ENCODE results near the gene BZW2. TPM values are rescaled to one million over a fixed set of nuclear protein-coding genes. Genes with fewer than 3 reads are reported as not detected.

Gene BZW2
- total RNA-seq, 6 donors from 2014 or later = 27.9 to 63.7 (median 31.9) TPM

DNA sequence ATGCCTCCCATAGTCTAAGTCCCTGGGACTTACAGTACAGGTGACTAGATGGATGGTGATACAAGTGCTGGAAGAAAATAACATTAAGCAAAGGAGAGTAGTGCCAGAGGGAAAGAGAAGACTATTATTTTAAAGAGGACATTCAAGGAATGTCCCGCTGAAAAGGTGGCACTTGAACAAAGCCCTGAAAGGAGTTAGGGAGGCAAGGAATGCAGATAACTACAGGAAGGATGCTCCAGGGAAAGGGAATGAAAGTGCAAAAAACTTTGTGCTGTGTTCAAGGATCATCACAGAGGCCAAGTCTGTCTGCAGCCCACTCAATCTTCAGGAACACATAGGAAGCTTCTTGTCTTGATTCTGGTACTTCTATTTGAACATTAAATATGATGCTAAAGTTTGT, 15.3 kb upstream of the BZW2 start:
- TF ChIP-seq EP300 (IDR thresholded peaks at IDR 0.05) = no peak
- TF ChIP-seq POLR2A (IDR thresholded peaks at IDR 0.05) = no peak
- TF ChIP-seq, protein P1, sequence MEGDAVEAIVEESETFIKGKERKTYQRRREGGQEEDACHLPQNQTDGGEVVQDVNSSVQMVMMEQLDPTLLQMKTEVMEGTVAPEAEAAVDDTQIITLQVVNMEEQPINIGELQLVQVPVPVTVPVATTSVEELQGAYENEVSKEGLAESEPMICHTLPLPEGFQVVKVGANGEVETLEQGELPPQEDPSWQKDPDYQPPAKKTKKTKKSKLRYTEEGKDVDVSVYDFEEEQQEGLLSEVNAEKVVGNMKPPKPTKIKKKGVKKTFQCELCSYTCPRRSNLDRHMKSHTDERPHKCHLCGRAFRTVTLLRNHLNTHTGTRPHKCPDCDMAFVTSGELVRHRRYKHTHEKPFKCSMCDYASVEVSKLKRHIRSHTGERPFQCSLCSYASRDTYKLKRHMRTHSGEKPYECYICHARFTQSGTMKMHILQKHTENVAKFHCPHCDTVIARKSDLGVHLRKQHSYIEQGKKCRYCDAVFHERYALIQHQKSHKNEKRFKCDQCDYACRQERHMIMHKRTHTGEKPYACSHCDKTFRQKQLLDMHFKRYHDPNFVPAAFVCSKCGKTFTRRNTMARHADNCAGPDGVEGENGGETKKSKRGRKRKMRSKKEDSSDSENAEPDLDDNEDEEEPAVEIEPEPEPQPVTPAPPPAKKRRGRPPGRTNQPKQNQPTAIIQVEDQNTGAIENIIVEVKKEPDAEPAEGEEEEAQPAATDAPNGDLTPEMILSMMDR (IDR thresholded peaks at IDR 0.05) = no peak
- no peak for TF ChIP-seq POLR2AphosphoS5 (IDR thresholded peaks at IDR 0.05)
- ATAC-seq (ENCODE audit: low FRiP score in 2 of 2) (no peak), DNase-seq (no peak)
- Histone ChIP-seq H3K27me3 (no peaks in the 10 kb centered on the region), H3K36me3 (peaks cover 0 to 5% (median 0%) of the 10 kb centered on the region in 4 donors), H3K27ac (no peak overlapping the region), H3K9me3 (no peaks in the 10 kb centered on the region), H3K4me1 (peaks cover 0 to 12% (median 6%) of the 10 kb centered on the region in 4 donors), H3K4me3 (no peak overlapping the region)
- WGBS, 2 donors = 81 to 100% methylated on average over 1 of the region's 1 CpG

- peak in 1 of 2 donors; percentile 60 for DNase-seq
- Histone ChIP-seq H3K4me1 (peaks cover 0 to 12% (median 6%) of the 10 kb centered on the region in 4 donors), H3K9me3 (no peaks in the 10 kb centered on the region), H3K27ac (peak overlapping the region in 2 of 4 donors; percentile 24 to 30), H3K36me3 (no peaks in the 10 kb centered on the region), H3K27me3 (no peaks in the 10 kb centered on the region), H3K4me3 (no peak overlapping the region)
- peak; percentile 46 to 60 for ATAC-seq (ENCODE audit: low FRiP score in 2 of 2)
- no peak for TF ChIP-seq POLR2AphosphoS5 (IDR thresholded peaks at IDR 0.05)
- 54 to 76% methylated on average over 4 of the region's 4 CpGs for WGBS, 2 donors
Measured at GRCh38 chr7:16634271-16634738, 11.7 kb upstream of the BZW2 start.

DNA sequence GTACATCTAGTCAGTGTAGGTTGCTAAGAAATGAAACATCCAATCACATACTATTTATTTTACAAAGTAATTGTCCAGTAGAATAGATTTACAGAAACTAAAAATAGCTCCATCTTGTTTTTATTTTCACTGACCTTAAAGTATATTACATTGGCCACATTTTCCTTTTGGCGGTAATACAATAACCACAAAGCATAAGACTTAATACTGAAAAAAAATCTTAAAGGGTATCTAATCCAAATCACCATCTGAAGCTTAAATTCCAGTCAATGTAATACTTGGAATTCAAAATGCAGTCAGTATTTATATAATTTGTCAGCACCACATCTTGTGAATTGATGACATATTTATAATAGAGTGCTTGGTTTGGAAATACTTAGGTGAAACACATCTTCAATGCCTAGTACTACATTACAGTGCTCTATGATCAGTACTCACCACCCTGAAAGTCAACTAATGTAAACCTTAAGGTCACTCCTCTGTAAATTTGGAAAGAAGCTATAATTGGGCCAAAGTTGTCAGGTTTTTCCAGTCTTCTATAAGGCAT, 9.4 kb upstream of the BZW2 start:
- no peak overlapping the region for H3K4me3 ChIP-seq
- no peaks in the 10 kb centered on the region for H3K27me3 ChIP-seq
- 51 to 63% methylated on average over 1 of the region's 1 CpG for WGBS, 2 donors
- TF ChIP-seq, protein P1 (IDR thresholded peaks at IDR 0.05) = no peak
- TF ChIP-seq EP300 (IDR thresholded peaks at IDR 0.05) (no peak), POLR2AphosphoS5 (IDR thresholded peaks at IDR 0.05) (no peak), POLR2A (IDR thresholded peaks at IDR 0.05) (no peak)
- H3K4me1 ChIP-seq = peaks cover 0 to 12% (median 6%) of the 10 kb centered on the region in 4 donors
- ATAC-seq (ENCODE audit: low FRiP score in 2 of 2) = no peak
- no peaks in the 10 kb centered on the region for H3K9me3 ChIP-seq
- no peaks in the 10 kb centered on the region for H3K36me3 ChIP-seq
- peak overlapping the region in 1 of 4 donors; percentile 10 for H3K27ac ChIP-seq
- no peak for DNase-seq

- Histone ChIP-seq H3K9me3 (no peaks in the 10 kb centered on the region), H3K27me3 (no peaks in the 10 kb centered on the region), H3K4me1 (peaks cover 0 to 12% (median 6%) of the 10 kb centered on the region in 4 donors), H3K36me3 (no peaks in the 10 kb centered on the region), H3K4me3 (no peak overlapping the region), H3K27ac (peak overlapping the region in 1 of 4 donors; percentile 10)
- ATAC-seq (ENCODE audit: low FRiP score in 2 of 2) (peak in 1 of 2 donors; percentile 40), DNase-seq (no peak)
- TF ChIP-seq POLR2A (IDR thresholded peaks at IDR 0.05) = no peak
- no peak for TF ChIP-seq POLR2AphosphoS5 (IDR thresholded peaks at IDR 0.05)
- TF ChIP-seq EP300 (IDR thresholded peaks at IDR 0.05) = no peak
- TF ChIP-seq, protein P1 (IDR thresholded peaks at IDR 0.05) = no peak
- 80 to 83% methylated on average over 5 of the region's 5 CpGs for WGBS, 2 donors
Measured at GRCh38 chr7:16637379-16637778, 8.6 kb upstream of the BZW2 start.

GRCh38 chr7:16638282-16639280, 7.4 kb upstream of the BZW2 start:
- no peak for DNase-seq
- Histone ChIP-seq H3K36me3 (no peaks in the 10 kb centered on the region), H3K27me3 (no peaks in the 10 kb centered on the region), H3K9me3 (no peaks in the 10 kb centered on the region), H3K4me3 (no peak overlapping the region), H3K27ac (no peak overlapping the region), H3K4me1 (peaks cover 0 to 15% (median 10%) of the 10 kb centered on the region in 4 donors)
- TF ChIP-seq, protein P1 (IDR thresholded peaks at IDR 0.05) = no peak
- TF ChIP-seq POLR2A (IDR thresholded peaks at IDR 0.05) = no peak
- no peak for TF ChIP-seq POLR2AphosphoS5 (IDR thresholded peaks at IDR 0.05)
- no peak for TF ChIP-seq EP300 (IDR thresholded peaks at IDR 0.05)
- no peak for ATAC-seq (ENCODE audit: low FRiP score in 2 of 2)
- 84 to 90% methylated on average over 7 of the region's 7 CpGs for WGBS, 2 donors

Data from upper lobe of left lung (tissue), 6 donors.